Spleen (tissue), 11 donors: ENCODE results near the gene PRKCB. TPM values are rescaled to one million over a fixed set of nuclear protein-coding genes. Genes with fewer than 3 reads are reported as not detected.

Experiments
- DNase-seq: peaks from one replicate; pipeline ENCODE4 v3.0.0-alpha.2; 2020
- H3K27ac ChIP-seq, 8 donors: fragments of 200-600 bp; sonication (generic) in 7 of 8; 1 replicate in 4 of 8; 2 replicates in 4 of 8; pipeline versions ENCODE4 v1.5.0 to v1.8.0; 2016 to 2021; ENCODE audit warnings: inconsistent platforms in 4 of 8, mild to moderate bottlenecking in 4 of 8, moderate library complexity in 1 of 8
- H3K27me3 ChIP-seq, 7 donors: fragments of 200-600 bp; sonication (generic) in 6 of 7; replicated peaks in 1 of 7; 1 replicate in 4 of 7; 2 replicates in 3 of 7; pipeline versions ENCODE4 v1.5.0 to v1.8.0; 2016 to 2021; ENCODE audit warnings: inconsistent platforms in 3 of 7, mild to moderate bottlenecking in 1 of 7
- H3K36me3 ChIP-seq, 6 donors: fragments of 200-600 bp; sonication (generic) in 5 of 6; 1 replicate in 4 of 6; 2 replicates in 2 of 6; pipeline versions ENCODE4 v1.5.0 to v1.8.0; 2016 to 2021; ENCODE audit warnings: inconsistent platforms in 2 of 6
- H3K4me1 ChIP-seq, 6 donors: fragments of 200-600 bp; sonication (generic) in 5 of 6; 1 replicate in 3 of 6; 2 replicates in 3 of 6; pipeline versions ENCODE4 v1.5.0 to v1.8.0; 2016 to 2021; ENCODE audit warnings: inconsistent platforms in 3 of 6
- H3K4me3 ChIP-seq, 8 donors: fragments of 200-600 bp; sonication (generic) in 7 of 8; 1 replicate in 4 of 8; 2 replicates in 4 of 8; pipeline versions ENCODE4 v1.5.0 to v1.8.0; 2016 to 2021; ENCODE audit warnings: inconsistent platforms in 4 of 8, mild to moderate bottlenecking in 4 of 8, moderate library complexity in 2 of 8
- H3K9me3 ChIP-seq, 8 donors: fragments of 200-600 bp; sonication (generic) in 7 of 8; 1 replicate in 4 of 8; 2 replicates in 4 of 8; pipeline versions ENCODE4 v1.5.0 to v1.8.0; 2016 to 2021; ENCODE audit warnings: inconsistent platforms in 4 of 8
- CTCF ChIP-seq, 11 experiments: fragments of 200-600 bp in 7 of 11; fragments of 450-650 bp in 4 of 11; sonication (generic) in 4 of 11; IDR thresholded peaks in 8 of 11; conservative IDR thresholded peaks in 3 of 11; 1 replicate in 7 of 11; 2 replicates in 4 of 11; pipeline versions ENCODE4 v1.4.0 to v1.8.0; 2016 to 2021; ENCODE audit warnings: antibody characterized with exemption in 11 of 11, inconsistent platforms in 4 of 11, mild to moderate bottlenecking in 1 of 11
- POLR2A ChIP-seq, 3 donors: fragments of 450-650 bp; IDR thresholded peaks; one replicate each; pipeline ENCODE4 v1.5.1; 2017; ENCODE audit warnings: antibody characterized with exemption in 3 of 3, mild to moderate bottlenecking in 1 of 3
- POLR2AphosphoS5 ChIP-seq, 3 donors: sonication (generic); formaldehyde crosslinking; IDR thresholded peaks; one replicate each; pipeline ENCODE4 v1.5.1; 2017; ENCODE audit warnings: antibody characterized with exemption in 3 of 3
- WGBS, 5 donors: extraction: QIAGEN DNeasy Blood & Tissue Kit in 3 of 5; methylation state at CpG; one replicate each; pipeline versions ENCODE4 v1.1.5 to v1.1.7; 2013 to 2018; 5-methylcytosine and 5-hydroxymethylcytosine counted together
- intact Hi-C: fragments of 100-400 bp; cut with DNase I; formaldehyde crosslinking; loops from one replicate; pipeline ENCODE4 v1.15.0; 2023; ENCODE audit warnings: low total_unique reads
- polyA plus RNA-seq, 3 donors: library from polyadenylated mRNA; stranded (reverse); fragments of 200-250 nt; gene quantifications; one replicate each; pipeline ENCODE4 v1.2.1, GENCODE V29; 2013
- total RNA-seq, 7 donors: library from RNA; depleted of rRNA in 3 of 7; stranded (reverse); fragments of >200 nt in 3 of 7; fragmentation: NEBNext Ultra II Directional in 4 of 7; extraction: Animal tissue kit (Norgen Biotek cat#: 25700) in 4 of 7; gene quantifications; one replicate each; pipeline versions ENCODE4 v1.1.0 to v1.2.1, GENCODE V29; 2016 to 2021
- donor health status: healthy with polysubstance abuse.
- donor health status: DM: no; HTN: no; CAD: no; lungs with moderate emphysema.
- donor health status: DM: no; HTN: no; CAD: no.
- donor health status: Bipolar disorder and iron deficiency.
- donor health status: healthy.
- donor health status: DM: no; HTN: no; CAD: no.
- donor health status: DM: yes; HTN: yes; CAD: no.

The PRKCB gene
- total and polyA plus RNA-seq, 10 donors: 33.8 to 284 (median 182) TPM

- H3K27ac ChIP-seq: no peak overlapping the region
- no peak overlapping the region for H3K4me3 ChIP-seq
- DNase-seq: no peak
- intact Hi-C loops: no loop called here
- TF ChIP-seq CTCF (IDR thresholded peaks at IDR 0.05 in 8 of 11, conservative IDR thresholded peaks at IDR 0.05 in 3 of 11): no peak
- no peaks in the 10 kb centered on the region for H3K9me3 ChIP-seq
- WGBS, 5 donors: 53 to 65% (median 60%) methylated on average over 3 of the region's 3 CpGs
- no peaks in the 10 kb centered on the region for H3K27me3 ChIP-seq
- H3K36me3 ChIP-seq: peaks cover 0 to 100% (median 46%) of the 10 kb centered on the region in 6 donors
- H3K4me1 ChIP-seq: no peaks in the 10 kb centered on the region
These were observed 289.4 kb downstream of the PRKCB start for GRCh38 chr16:24125214-24125613.

- DNase-seq: no peak
- Histone ChIP-seq H3K4me3 (no peak overlapping the region), H3K9me3 (no peaks in the 10 kb centered on the region), H3K27me3 (no peaks in the 10 kb centered on the region), H3K27ac (no peak overlapping the region), H3K36me3 (peaks cover 0 to 100% (median 24%) of the 10 kb centered on the region in 6 donors), H3K4me1 (no peaks in the 10 kb centered on the region)
- no peak for TF ChIP-seq POLR2A (IDR thresholded peaks at IDR 0.05)
- TF ChIP-seq CTCF (IDR thresholded peaks at IDR 0.05 in 8 of 11, conservative IDR thresholded peaks at IDR 0.05 in 3 of 11): no peak
- no peak for TF ChIP-seq POLR2AphosphoS5 (IDR thresholded peaks at IDR 0.05)
- 75 to 91% (median 83%) methylated on average over 4 of the region's 4 CpGs for WGBS, 5 donors
- intact Hi-C loops: no loop called here
These were observed 293.7 kb downstream of the PRKCB start for GRCh38 chr16:24129412-24129918.

GRCh38 chr16:24130494-24131085 lies 294.8 kb downstream of the PRKCB start:
- DNase-seq: no peak
- intact Hi-C loops: no loop called here
- Histone ChIP-seq H3K36me3 (peaks cover 0 to 99% (median 15%) of the 10 kb centered on the region in 6 donors), H3K4me1 (no peaks in the 10 kb centered on the region), H3K27ac (no peak overlapping the region), H3K4me3 (no peak overlapping the region), H3K27me3 (no peaks in the 10 kb centered on the region), H3K9me3 (no peaks in the 10 kb centered on the region)
- TF ChIP-seq CTCF (IDR thresholded peaks at IDR 0.05 in 8 of 11, conservative IDR thresholded peaks at IDR 0.05 in 3 of 11) (no peak), POLR2AphosphoS5 (IDR thresholded peaks at IDR 0.05) (no peak), POLR2A (IDR thresholded peaks at IDR 0.05) (no peak)
- 82 to 91% (median 88%) methylated on average over 10 of the region's 10 CpGs for WGBS, 5 donors

- Histone ChIP-seq H3K4me3 (no peak overlapping the region), H3K9me3 (no peaks in the 10 kb centered on the region), H3K36me3 (peaks cover 0 to 99% (median 14%) of the 10 kb centered on the region in 6 donors), H3K4me1 (no peaks in the 10 kb centered on the region), H3K27me3 (no peaks in the 10 kb centered on the region), H3K27ac (no peak overlapping the region)
- no peak for DNase-seq
- intact Hi-C loops: no loop called here
- TF ChIP-seq POLR2AphosphoS5 (IDR thresholded peaks at IDR 0.05) (no peak), CTCF (IDR thresholded peaks at IDR 0.05 in 8 of 11, conservative IDR thresholded peaks at IDR 0.05 in 3 of 11) (no peak)
- 78 to 87% (median 83%) methylated on average over 2 of the region's 2 CpGs for WGBS, 5 donors
These were observed 295.5 kb downstream of the PRKCB start for GRCh38 chr16:24131294-24131693.
